HG03039 (cell line): ENCODE data around the gene C1R.
"Not testable (repeated sequence)": the region's sequence is repeated elsewhere in the genome, so short reads cannot be mapped to it uniquely, and the experiment has no call there.

Experiments
- ATAC-seq: cut with Tn5 transposase; IDR thresholded peaks from one replicate; pipeline ENCODE4 v1.9.1; 2021; ENCODE audit warnings: mild to moderate bottlenecking, moderate library complexity; ENCODE audit not compliant: unreplicated experiment

Gene C1R

GRCh38 chr12:7121324-7121723 lies 29.1 kb upstream of the C1R start:
- ATAC-seq: no peak

DNA sequence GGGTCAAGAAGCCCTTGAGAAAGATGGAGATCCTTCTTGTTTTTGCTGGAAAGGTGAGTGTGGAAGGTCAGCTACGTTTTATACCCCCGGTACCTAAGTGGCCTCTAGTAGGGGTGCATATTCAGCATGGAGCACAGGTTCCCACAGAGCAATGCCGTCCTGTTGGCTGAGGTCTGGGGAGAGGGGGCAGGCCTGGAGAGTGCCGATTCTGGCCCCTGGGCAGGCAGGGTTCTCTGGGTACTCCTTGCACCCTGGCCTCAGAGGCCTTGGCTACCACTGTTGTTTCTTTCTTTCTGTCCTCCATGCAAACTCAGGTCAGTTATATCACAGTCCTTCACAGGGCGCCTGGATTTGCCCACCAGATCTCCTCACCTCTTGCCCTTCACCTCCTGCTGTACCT lies 27.9 kb upstream of the C1R start:
- no peak for ATAC-seq

- ATAC-seq: no peak
These were observed 26.6 kb upstream of the C1R start for GRCh38 chr12:7118881-7119280.

DNA sequence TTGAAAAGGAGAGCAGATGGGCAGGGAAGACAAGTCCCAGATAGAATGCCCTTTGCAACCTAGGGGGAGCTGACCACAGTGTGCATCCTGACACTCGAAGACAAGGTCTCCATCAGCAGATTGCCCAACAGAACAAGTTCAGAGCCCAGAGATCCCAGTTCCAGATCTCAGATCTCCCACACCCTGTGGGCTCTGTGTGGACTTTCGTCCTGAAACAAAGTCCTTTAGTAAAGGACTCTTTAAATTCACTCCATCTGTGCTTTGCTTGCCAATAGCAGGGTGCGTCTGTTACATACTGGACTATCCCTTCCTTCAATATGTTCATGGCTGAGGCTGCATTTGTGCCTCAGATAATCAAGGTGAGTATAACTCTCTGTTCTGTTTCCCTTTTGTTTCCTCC lies 25.4 kb upstream of the C1R start:
- no peak for ATAC-seq

- no peak for ATAC-seq
These were observed 24.7 kb upstream of the C1R start for GRCh38 chr12:7116916-7117315.

GRCh38 chr12:7116196-7116595 lies 24.0 kb upstream of the C1R start:
- ATAC-seq: no peak

GRCh38 chr12:7114851-7115250 lies 22.6 kb upstream of the C1R start:
- ATAC-seq: no peak

- ATAC-seq: no peak
These were observed 21.8 kb upstream of the C1R start for GRCh38 chr12:7114008-7114407.

DNA sequence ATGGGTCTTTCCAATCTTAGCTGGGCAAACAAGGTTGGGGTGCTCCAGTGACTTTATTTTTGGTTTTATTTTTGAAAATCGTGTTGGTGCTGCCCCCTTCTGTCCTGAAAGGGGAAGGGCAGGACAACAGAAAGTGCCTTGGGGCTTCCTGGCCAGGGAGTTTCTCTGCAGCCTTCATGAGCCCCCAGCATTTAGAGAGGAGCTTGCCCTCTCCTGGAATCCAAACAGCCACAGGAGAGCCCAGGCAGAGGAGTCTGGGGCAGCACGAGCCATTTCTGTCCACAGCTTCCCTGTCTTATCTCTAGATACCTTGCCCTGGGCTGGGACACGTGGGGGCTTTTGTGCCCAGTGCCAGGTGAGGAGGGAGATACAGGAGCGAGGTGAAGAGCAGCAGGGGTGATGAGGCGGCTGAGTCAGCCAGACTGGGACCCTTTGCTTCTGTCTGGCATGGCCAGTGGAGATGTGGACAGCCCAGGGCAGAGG lies 21.2 kb upstream of the C1R start:
- no peak for ATAC-seq

DNA sequence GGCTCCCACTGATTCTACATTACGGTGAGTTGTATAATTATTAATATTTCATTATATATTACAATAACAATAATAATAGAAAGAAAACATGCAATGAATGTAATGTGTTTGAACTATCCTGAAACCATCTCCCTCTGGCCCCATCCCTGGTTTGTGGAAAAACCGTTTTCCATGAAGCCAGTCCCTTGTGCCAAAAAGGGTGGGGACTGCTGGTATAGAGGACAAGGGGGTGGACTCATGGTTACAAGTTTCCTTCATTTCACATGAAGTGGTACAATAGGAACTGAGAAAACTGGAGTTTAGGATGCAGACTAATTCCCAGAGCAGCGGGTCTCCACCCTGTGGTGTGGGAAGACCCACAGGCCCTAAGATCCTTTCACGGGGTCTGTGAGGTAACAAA lies 19.8 kb upstream of the C1R start:
- no peak for ATAC-seq

DNA sequence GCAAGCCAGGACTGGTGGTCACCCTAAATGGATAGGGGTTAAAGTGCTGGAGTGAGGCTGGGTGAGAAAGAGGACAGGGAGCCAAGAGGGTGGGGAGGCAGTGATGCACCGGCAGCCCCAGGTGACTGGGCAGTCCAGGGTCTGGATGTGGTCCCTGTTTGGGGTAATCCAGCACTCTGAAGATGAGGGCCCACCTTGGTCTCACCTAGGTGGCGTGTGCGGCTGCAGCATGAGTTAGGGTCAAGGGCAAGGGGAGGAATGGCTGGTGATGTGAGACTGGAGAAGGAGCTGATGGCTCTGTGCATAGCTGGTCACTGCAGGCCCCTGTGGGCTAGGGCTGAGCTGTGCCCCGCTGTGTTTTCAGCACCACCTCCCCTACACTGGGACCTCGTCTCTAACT lies 18.4 kb upstream of the C1R start:
- ATAC-seq: no peak

- ATAC-seq: no peak
These were observed 17.3 kb upstream of the C1R start for GRCh38 chr12:7109572-7109920.

DNA sequence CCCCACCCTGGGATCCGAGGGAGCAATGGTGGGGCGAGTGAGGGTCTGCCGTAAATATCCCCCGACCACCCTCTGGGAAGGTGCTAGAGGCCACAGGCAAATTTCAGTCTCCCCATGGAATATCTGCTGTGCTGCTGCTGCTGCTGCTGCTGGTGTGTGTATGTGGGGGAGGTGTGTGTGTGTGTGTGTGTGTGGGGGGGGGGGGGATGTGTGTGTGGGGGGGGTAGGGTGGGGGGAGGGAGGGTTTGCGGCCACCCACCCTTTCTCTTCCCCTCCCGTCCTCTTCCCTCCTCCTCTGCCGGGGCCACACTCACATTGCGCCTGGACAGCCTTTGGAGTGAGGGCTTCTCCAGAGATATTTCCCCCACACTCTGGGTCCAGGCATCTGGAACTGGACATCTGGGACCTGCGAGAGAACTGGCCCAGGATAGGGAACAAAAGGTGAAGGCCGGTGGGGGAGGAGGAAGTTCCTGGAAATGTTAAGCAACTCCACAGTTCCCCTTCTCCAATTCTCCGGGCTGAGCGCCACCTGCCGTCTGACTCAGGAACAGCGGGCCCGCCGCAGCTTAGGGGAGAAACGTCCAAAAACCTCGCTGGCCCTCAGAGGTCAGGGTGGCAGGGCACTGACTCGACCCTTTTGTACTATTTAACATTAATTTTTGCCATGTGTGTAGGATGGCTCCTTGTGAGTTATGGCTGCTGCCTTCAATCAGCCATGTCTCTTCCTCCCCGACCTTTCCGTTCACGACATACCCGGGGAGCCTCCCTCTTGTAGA lies 16.7 kb upstream of the C1R start, which contains the start of gene C1RL:
TSS of gene C1RL (minus strand) at position 419 of the 776 bp plus-strand sequence. CDS start at position 385, 34 bp downstream.
- ATAC-seq: no peak

GRCh38 chr12:7108003-7108795 lies 16.0 kb upstream of the C1R start:
- peak; percentile 76 for ATAC-seq

GRCh38 chr12:7107636-7108002 lies 15.4 kb upstream of the C1R start:
- ATAC-seq: no peak

- not testable (repeated sequence) for ATAC-seq
These were observed 14.9 kb upstream of the C1R start for GRCh38 chr12:7107181-7107580.

DNA sequence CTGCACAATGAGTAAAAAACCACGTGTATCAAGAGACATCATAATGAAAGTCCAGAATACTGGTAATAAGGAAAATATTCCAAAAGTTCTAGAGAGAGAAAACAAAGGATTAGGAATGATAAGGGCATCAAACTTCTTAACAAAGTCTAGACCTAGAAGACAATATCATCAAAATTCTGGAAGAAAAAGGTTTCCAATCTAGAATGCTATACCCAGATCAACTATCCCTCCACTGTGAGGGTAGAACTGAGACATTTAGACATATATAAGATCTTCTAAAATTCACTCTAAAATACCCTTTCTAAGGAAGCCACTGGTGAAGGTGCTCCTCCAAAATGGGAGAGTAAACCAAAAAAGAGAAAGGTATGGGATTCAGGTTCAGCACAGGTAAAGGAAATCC lies 13.8 kb upstream of the C1R start:
- no peak for ATAC-seq

GRCh38 chr12:7103837-7104584 lies 11.8 kb upstream of the C1R start:
- no peak for ATAC-seq

GRCh38 chr12:7102582-7102981 lies 10.3 kb upstream of the C1R start:
- no peak for ATAC-seq

- no peak for ATAC-seq
These were observed 9.5 kb upstream of the C1R start for GRCh38 chr12:7101694-7102131.

GRCh38 chr12:7101047-7101693 lies 8.9 kb upstream of the C1R start:
- ATAC-seq: no peak
